Measurements from ENCODE around the gene PRIM2. TPM values are rescaled to one million over a fixed set of nuclear protein-coding genes. Genes with fewer than 3 reads are reported as not detected.
"Not testable (repeated sequence)": the region's sequence is repeated elsewhere in the genome, so short reads cannot be mapped to it uniquely, and the experiment has no call there.

Gene PRIM2
- polyA plus RNA-seq, 5 donors, result 13.5 to 20.6 (median 17.9) TPM

- DNase-seq, result not testable (repeated sequence)
Observed at GRCh38 chr6:57362340-57362739, 44.9 kb downstream of the PRIM2 start.

GRCh38 chr6:57365076-57365583, 47.7 kb downstream of the PRIM2 start:
- DNase-seq, result peak; percentile 2 to 4

- DNase-seq, result not testable (repeated sequence)
Observed at GRCh38 chr6:57368965-57369731, 51.7 kb downstream of the PRIM2 start.

- DNase-seq, result not testable (repeated sequence)
Observed at GRCh38 chr6:57371779-57372178, 54.3 kb downstream of the PRIM2 start.

GRCh38 chr6:57374764-57375163, 57.3 kb downstream of the PRIM2 start:
- DNase-seq, result not testable (repeated sequence)

GRCh38 chr6:57376083-57376482, 58.7 kb downstream of the PRIM2 start:
- not testable (repeated sequence) for DNase-seq

- DNase-seq, result not testable (repeated sequence)
Observed at GRCh38 chr6:57389038-57389592, 71.7 kb downstream of the PRIM2 start.

GRCh38 chr6:57390818-57391217, 73.4 kb downstream of the PRIM2 start:
- DNase-seq, result not testable (repeated sequence)

GRCh38 chr6:57392047-57392446, 74.6 kb downstream of the PRIM2 start:
- not testable (repeated sequence) for DNase-seq

- not testable (repeated sequence) for DNase-seq
Observed at GRCh38 chr6:57419341-57419740, 101.9 kb downstream of the PRIM2 start.

GRCh38 chr6:57421503-57421902, 104.1 kb downstream of the PRIM2 start:
- no peak for DNase-seq

GRCh38 chr6:57423468-57423867, 106.0 kb downstream of the PRIM2 start:
- no peak for DNase-seq

- not testable (repeated sequence) for DNase-seq
Observed at GRCh38 chr6:57431742-57432141, 114.3 kb downstream of the PRIM2 start.

GRCh38 chr6:57432157-57432556, 114.7 kb downstream of the PRIM2 start:
- no peak for DNase-seq

- no peak for DNase-seq
Observed at GRCh38 chr6:57432919-57433684, 115.7 kb downstream of the PRIM2 start.

- DNase-seq, result not testable (repeated sequence)
Observed at GRCh38 chr6:57433790-57434189, 116.4 kb downstream of the PRIM2 start.

- no peak for DNase-seq
Observed at GRCh38 chr6:57434944-57435343, 117.5 kb downstream of the PRIM2 start.

- DNase-seq, result no peak
Observed at GRCh38 chr6:57435475-57436160, 118.2 kb downstream of the PRIM2 start.

- DNase-seq, result not testable (repeated sequence)
Observed at GRCh38 chr6:57440735-57441134, 123.3 kb downstream of the PRIM2 start.

- DNase-seq, result not testable (repeated sequence)
Observed at GRCh38 chr6:57442133-57442532, 124.7 kb downstream of the PRIM2 start.

GRCh38 chr6:57443181-57443580, 125.8 kb downstream of the PRIM2 start:
- not testable (repeated sequence) for DNase-seq

- DNase-seq, result not testable (repeated sequence)
Observed at GRCh38 chr6:57444787-57445186, 127.4 kb downstream of the PRIM2 start.

Measured in right lung (tissue), 5 donors.